ENCODE data around the gene HOXA7.

The HOXA7 gene

DNA sequence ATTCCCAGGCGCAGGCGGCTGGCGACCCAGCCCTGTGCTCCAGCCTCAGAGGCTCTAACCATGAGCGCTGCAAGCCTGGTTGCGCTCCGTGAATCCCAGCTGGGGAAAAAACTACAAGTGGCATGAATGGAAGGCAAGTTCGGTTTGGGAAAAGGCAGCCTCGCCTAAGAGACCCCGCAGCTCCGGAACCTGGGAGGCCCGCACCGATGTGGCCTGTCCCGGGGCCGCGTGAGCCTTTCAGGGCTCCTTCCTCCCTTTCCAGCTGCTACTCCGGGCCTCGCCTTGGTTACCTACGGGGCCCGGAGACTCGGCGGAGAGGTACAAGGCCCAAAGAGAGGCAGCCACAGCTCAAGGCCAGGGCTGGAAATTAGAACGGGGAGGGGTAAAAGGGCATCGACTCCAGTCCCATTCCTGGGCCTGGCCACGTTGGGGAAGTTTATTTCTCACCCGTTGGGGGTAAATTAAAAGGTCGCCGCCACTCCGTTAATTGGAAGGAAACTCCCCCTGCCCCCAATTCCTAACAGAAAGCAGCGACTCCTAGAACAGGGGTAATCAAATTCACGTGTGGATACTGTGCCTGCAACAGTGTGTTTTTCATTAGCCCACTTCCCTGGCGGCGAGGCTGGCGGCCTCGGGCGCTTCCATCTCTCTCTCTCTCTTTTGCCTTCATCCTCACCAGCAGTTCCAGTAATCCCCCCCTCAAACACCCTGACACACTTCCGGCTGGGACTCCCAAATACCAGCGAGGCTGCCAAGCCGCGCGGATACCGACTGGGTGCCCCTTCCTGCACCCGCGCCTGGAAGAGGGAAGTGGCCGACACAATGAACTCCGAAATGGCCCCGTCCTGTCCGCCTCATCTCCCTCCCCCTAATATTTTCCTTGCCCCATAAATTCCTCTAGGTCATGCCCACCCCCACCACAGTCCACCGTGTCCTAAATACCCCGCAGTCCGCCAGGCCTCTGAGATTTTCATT lies 10.3 kb upstream of the HOXA7 start:
- H3K4me3 ChIP-seq (ENCODE audit: low read length), result no peak overlapping the region
- no peak for TF ChIP-seq CTCF (conservative IDR thresholded peaks at IDR 0.05; ENCODE audit: low read depth, low read length)
- no peak for DNase-seq (ENCODE audit: low read depth)

DNA sequence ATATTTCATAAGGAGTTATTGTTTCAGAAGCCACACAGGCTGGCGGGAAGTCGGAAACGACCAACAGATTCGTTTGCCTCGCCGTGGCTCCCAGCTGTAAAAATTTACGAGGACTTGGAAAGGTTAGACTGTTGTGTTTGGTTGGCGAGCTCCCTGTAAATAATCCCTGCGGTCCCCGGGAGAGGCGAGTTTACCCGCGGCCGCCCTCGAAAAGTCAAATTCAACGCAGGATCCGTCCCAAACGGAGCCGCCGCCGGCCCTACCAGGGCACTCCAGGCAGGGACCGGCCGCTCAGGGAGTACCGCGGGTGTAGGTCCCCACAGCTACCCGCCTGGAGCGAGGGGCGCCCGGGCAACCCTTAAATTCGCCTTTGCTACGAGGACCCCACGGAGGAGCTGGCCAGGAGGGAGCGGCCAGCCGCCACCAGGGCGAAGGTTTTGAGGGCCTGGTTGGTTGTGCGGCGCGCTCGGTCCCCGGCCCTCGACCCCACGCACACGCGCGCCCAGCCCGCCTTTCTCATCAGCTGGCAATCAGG lies 9.6 kb upstream of the HOXA7 start:
- H3K4me3 ChIP-seq (ENCODE audit: low read length), result no peak overlapping the region
- DNase-seq (ENCODE audit: low read depth), result no peak
- TF ChIP-seq CTCF (conservative IDR thresholded peaks at IDR 0.05; ENCODE audit: low read depth, low read length), result no peak

DNA sequence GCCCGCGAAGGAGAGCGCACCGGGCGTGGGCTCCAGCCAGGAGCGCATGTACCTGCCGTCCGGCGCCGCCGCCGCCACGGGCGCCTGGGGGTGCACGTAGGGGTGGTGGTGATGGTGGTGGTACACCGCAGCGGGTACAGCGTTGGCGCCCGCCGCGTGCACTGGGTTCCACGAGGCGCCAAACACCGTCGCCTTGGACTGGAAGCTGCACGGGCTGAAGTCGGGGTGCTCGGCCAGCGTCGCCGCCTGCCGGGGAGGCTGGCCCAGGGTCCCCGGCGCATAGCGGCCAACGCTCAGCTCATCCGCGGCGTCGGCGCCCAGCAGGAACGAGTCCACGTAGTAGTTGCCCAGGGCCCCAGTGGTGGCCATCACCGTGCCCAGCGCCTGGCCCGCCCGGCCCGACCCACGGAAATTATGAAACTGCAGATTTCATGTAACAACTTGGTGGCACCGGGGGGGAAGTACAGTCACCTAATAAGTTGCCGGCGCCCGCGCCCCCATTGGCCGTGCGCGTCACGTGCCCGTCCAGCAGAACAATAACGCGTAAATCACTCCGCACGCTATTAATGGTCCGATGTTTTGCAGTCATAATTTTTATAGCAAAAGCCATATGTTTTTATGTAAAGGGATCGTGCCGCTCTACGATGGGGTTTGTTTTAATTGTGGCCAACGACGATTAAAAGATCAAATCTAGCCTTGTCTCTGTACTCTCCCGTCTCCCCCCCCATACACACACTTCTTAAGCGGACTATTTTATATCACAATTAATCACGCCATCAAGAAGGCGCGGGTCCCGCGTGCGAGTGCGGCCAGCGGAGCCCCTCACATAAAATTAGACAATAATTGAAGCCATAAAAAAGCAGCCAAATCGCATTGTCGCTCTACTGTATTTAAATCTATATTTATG lies 8.9 kb upstream of the HOXA7 start, which contains the start of gene HOXA9:
HOXA9 (minus strand) TSS at position 449 of the 907 bp plus-strand sequence; CDS start at position 369, 80 bp downstream.
- no peak within 1 kb of the TSS for H3K4me3 ChIP-seq (ENCODE audit: low read length)
- no peak for DNase-seq (ENCODE audit: low read depth)
- no peak for TF ChIP-seq CTCF (conservative IDR thresholded peaks at IDR 0.05; ENCODE audit: low read depth, low read length)

DNA sequence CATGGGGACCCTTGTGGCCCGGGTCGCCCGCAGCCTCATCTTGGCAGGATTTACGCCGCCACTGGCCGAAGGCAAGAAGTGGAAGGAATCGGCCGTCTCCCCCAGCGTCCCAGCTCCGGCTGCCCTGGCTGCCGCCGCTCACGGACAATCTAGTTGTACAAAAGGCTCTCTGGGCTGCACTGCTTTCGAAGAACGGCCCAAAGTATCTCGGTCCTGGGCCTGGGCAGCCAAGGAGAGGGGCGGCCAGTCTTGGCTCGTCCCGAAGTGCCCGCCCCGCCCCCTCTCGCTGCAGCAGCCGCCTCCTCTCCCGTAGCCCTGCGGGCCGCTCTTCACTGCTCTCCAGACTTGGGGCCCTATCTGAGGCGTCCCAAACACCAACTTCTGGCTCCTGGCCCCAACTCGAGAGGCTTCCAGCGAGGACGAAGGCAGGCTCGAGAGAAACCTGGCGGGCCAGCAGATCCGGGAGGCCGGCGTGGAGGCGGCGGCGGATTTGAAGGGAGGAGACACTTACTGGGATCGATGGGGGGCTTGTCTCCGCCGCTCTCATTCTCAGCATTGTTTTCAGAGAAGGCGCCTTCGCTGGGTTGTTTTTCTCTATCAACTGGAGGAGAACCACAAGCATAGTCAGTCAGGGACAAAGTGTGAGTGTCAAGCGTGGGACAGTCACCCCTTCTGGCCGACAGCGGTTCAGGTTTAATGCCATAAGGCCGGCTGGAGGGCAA lies 8.1 kb upstream of the HOXA7 start:
- DNase-seq (ENCODE audit: low read depth), result no peak
- no peak for TF ChIP-seq CTCF (conservative IDR thresholded peaks at IDR 0.05; ENCODE audit: low read depth, low read length)
- H3K4me3 ChIP-seq (ENCODE audit: low read length), result no peak overlapping the region

DNA sequence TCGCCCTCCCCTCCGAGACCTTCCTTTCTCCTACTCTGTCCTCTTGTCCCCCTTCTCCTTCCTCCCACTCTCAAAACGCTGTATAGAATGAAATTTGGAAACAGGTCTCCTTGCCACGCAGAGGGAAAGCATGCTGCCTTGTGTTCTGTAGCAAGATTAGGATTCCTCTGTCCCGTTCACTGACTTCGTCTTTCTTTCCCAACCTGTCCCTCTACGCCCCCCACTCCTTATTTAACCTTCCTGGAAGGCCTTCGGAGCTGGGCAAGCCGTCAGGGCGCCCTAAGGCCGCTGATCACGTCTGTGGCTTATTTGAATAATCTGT lies 7.5 kb upstream of the HOXA7 start:
- DNase-seq (ENCODE audit: low read depth), result no peak
- no peak for TF ChIP-seq CTCF (conservative IDR thresholded peaks at IDR 0.05; ENCODE audit: low read depth, low read length)
- no peak overlapping the region for H3K4me3 ChIP-seq (ENCODE audit: low read length)

- no peak for DNase-seq (ENCODE audit: low read depth)
- H3K4me3 ChIP-seq (ENCODE audit: low read length), result no peak overlapping the region
- no peak for TF ChIP-seq CTCF (conservative IDR thresholded peaks at IDR 0.05; ENCODE audit: low read depth, low read length)
Observed at GRCh38 chr7:27163288-27164044, 7.0 kb upstream of the HOXA7 start.
